Suppressor macrophage treated with lipopolysaccharide for 4 hours (primary cell): ENCODE results near the gene PDE4D.

Experiments used
- DNase-seq: peaks from one replicate; pipeline ENCODE4 v3.0.0-alpha.2; 2020

Gene PDE4D

DNA sequence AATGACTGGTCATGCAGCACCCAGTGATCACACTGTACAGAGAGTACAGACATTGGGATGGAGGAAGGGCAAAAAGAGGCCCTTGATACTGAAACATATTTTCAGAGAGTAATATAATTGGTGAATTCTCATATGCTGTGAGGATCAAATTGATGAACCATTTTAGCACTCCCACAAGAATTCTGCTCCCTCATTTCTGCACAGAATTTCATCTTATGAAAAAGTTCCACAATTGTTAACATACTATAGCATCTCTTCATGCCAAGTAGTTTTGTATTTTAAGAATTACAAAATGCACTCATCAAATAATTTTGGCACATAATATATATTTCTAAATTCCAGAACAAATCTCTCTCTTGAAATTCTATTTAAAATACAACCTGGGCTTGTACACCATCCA is 351.2 kb downstream of the PDE4D start:
- no peak for DNase-seq

DNA sequence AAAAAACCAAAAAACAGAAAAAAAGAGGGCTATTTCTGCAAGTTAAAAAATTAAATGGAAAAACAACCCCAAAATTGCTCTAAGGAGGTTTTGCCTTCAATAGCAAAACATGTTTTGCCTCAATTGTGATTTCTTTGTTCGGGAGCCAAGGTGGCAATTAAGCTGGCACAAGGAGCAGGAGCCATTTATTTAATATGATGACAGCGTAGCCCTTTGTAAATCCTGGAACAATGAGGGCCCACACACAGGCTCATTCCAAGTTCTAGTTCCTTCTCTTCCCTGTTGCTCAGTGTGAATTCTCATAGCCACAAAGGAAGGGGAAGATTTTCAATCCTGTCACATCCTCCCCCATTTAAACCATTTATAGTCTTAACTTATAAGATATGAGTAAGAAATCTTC is 353.2 kb downstream of the PDE4D start:
- no peak for DNase-seq

DNA sequence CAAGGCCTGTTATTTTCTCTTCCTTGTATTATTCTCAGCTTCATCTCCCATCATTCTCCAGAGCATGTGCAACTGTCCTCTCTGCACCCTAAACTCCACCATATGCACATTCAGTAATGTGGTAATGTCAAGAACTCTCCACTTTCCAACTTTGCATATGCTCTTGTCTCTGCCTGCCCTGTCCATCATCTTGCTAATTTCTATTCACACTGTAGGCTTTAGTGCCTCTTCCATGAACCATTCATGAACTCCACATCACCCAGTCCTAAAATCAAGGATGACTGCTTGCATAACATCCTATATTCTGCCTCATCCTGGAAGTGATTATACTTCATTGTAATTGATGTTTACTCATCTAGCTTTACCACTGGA is 354.8 kb downstream of the PDE4D start:
- no peak for DNase-seq

DNA sequence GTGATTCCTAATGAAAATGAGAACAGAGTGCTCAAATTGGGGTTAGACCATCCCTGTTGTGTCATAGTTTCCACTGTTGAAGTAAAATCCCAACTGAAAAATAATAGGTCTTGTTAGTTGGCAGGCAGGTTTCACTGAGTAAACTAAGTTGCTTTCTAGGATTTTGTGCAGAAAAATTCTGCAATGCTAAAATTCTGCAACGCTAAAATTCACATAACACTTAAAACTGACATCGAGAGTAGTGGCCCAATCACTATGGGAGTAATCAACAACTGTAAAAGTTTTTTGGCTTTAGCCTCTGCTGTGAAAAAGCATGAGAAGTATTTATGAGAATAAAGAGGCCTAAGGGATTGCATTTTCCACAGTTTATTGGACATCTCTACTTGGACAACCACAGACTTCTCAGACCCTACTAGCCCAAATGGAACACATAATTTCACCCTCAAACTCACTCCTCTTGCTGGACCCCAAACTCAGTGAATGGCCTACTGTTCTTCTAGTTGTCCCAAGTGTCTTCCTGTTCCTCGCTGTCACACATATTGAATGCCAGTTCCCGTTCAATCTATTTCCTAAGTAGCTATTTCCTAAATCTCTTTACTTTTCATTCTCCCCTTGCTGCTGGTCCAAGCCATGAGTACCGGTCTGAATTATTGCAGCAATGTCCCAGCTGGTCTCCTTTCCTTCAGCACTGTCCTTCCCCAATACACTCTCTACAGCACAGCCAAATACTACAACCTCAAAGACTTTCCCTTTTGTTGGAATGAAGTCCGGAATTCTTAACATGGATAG is 355.4 kb downstream of the PDE4D start:
- no peak for DNase-seq

DNA sequence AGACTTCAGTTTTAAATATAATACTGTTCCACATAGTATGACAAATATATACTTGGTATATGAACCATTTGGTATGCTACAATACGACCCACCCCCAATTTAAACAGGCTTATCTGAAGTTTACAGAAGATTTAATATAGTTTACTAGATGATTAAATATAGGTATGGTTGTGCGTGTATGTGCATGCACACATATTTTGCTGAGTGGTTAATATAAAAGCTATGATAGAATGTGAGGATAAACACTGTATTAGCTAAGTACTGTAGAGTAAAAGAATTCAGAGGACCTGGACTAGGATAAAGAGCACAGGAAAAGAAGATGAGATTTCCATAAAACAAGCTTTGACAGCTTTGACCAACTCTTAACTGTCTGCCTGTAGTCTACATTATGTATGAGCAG is 356.7 kb downstream of the PDE4D start:
- no peak for DNase-seq

DNA sequence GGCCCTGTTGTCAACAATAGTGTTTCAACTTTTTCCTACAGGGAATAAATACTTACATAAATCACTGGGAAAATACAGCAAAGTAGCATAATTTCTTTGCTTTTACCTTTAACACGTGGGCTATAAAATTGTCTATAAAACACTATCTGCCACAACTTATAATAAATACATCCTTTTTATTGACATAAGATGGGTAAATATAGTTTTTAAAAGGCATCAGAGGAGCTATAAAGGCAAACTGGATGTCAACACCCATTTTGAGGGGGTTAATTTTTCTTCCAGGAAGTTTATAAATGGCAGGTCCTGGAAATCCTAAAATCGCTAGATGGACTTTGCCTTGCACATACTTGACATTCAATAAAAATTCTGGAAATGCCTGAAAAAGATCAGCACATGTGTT is 358.0 kb downstream of the PDE4D start:
- DNase-seq = no peak

DNA sequence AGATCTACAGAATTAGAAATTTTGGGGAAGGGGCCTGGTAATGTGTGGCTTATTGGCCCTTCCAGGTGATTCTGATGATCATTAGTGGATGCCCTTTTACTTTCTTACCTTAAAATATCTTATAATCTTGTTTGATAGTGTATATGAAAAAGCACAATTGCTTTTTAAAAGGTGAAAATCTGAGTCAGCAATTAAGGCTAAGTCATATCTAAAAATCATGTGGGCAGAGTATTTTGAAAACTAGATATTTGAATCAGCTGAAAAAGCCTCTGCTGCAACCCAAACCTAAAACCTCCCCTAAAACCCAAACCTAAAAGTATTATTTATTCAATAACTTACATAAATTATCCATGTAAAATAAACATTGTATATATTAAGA is 359.8 kb downstream of the PDE4D start:
- no peak for DNase-seq

DNA sequence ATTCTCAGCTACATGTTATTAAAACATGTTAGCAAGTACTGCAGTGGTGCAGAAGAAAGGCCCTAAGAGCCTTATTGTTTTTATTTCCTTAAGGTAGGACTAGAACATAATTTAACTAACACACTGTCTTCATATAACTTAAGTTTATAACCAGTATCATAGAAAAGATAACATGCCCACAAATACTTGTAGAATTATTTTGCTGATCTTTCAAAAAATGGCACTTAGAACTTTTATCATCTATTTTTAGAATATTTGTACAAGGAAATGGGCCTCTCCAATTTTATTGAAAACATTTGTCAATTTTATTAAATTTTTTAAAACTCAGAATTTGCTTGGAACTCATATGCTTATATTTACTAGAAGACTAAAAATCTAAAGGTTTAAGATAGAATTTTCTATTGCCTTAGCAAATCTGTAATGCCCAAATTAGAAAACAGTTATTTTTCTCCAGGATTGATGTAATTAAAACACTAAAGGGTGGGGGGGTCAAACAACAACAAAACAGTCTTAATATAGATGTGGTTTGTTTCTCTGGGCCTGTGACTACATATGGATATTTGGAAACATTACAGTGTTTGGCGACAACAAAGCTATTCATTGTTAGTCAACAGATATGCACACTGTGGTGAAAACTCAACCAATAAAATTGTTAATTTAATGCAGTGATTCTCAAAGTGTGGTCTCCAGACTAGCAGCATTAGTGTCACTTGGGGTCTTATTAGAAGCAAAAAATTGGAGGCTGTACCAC is 360.4 kb downstream of the PDE4D start:
- no peak for DNase-seq

DNA sequence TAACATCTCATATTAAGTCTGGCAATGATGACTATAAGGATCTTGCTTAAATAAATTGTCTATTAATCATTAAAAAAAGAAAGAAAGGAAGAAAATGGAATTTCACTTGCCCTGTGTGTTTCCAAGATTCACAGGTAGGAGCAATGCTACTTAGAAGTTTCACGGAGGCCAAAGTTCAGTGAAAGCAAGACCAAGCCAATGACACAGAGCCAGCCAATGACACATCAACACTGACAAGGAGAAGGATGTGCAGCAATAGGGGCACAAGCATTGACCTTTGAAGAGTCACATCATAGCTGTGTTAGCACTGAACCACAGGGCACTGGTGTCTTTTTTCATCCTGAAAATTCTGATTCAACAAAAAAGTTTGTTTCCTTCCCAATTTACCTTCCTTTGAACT is 364.3 kb downstream of the PDE4D start:
- DNase-seq = no peak

DNA sequence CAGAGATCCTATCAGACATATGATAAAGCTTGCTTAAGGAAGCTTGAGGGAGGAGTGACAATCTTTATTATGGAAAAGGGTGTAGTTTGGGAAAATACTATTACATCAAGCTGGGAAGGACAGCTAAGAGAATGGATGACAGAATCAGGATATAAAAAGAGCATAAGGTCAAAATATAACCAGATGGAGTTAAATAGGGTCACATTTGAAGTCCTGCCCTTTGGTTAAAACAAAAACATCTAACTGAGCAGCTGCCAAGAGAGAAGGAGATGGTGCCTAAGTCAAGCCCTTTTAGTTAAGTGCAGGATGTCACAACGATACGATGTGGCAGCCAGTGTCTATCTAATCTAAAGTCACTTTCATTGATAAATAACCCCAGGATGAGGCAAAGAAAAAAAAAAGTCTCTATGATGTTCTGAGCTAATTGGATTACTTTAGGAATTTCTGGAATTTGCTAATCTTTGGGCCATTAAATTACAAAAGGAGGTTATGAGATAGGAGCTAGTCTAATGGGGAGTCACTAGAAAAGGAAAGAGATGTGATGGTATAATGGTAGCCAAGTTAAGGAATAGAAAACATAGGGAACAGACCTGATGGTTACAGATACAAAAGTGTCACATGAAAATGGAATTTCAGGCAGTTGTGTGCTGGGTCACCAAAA is 365.2 kb downstream of the PDE4D start:
- DNase-seq = no peak

DNA sequence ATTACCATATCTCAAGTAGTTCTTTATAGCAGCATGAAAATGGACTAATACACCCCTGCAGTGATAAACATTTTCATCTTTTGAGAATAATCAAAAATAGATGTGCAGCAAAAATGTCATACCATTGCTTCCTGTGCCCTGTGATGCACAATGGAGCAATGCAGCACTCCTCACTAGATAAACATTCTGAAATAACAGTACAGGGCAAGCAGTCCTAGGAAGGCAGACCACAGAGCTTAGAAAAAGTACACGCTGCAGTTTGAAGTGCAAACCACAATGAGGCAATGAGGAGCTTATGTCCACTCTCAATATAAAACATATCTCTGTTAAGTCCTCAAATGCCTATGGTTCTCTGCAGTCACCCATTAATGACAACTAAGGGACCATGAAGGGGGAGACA is 367.6 kb downstream of the PDE4D start:
- no peak for DNase-seq

DNA sequence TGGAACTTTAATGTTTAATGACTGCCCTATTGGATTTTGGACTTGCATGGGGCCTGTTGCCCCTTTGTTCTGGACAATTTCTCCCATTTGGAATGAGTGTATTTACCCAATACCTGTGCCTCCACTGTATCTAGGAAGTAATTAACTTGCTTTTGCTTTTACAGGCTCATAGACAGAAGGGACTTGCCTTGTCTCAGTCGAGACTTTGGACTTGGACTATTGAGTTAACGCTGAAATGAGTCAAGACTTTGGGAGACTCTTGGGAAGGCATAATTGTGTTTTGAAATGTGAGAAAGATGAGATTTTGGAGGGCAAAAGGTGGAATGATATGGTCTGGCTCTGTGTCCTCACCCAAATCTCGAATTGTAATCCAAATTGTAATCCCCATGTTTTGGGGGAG is 368.2 kb downstream of the PDE4D start:
- DNase-seq = no peak

DNA sequence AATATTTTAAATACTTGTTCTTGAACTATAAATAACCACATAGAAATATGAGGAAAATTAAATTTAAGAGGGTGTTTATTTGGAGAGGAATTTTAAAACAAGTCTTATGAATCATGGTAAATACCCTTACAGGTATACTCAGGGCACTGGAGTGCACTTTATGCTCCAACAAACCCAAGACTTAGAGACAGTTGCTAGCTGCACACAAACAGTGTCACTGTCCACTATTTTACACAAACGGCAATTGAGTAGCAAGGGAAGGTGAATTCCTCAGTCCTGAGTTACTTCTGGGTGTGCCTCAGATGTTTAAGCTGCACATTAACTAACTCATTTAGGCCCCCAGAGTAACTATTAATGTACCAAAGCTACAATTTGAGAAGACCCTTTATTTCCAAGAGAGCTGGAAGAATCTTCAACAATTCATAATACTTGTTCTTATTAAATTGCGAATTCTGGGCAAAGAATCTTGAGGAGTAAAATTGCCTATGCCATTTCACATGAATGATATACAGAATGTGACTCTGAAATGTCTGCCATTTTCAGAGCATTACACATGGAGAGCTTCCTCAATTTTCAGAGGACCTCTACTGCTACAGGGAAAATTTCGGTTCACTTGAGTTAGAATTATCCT is 371.2 kb downstream of the PDE4D start:
- DNase-seq = no peak

DNA sequence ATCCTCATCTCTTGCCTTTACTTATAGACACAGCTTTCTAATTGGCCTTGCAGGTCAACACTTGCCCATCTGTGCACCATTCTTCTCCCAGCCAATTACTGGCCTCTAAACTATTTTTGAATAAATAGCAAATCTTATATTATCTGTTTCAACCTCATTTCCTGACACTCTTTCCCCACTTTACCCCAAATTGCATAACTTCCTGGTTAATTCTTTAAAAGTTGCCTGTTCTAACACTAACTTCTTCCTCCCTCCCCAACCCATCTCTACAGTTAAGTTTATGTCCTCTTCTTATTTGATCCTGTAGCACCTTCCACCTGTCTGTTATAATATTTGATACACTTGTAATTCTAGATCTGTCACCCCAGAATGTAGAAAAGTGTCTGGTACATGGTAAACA is 372.1 kb downstream of the PDE4D start:
- DNase-seq = no peak

DNA sequence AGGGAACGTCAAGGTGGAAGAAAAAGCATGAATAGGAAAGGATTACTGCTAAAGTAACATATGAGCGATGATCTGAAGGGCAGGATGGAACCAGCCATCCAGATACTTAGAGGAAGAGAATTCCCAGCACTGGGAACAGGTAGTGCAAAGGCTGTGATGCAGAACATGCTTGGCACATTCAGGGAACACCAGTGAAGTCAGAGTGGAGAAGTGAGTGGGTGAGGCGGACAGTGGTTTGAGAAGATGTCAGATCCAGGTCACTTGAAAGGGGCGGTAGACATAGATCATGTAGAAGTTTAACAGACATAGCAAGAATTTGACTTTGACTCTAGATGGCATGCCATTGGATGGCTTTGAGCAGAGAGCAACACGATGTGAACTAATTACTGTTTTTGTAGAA is 374.2 kb downstream of the PDE4D start:
- DNase-seq = no peak

DNA sequence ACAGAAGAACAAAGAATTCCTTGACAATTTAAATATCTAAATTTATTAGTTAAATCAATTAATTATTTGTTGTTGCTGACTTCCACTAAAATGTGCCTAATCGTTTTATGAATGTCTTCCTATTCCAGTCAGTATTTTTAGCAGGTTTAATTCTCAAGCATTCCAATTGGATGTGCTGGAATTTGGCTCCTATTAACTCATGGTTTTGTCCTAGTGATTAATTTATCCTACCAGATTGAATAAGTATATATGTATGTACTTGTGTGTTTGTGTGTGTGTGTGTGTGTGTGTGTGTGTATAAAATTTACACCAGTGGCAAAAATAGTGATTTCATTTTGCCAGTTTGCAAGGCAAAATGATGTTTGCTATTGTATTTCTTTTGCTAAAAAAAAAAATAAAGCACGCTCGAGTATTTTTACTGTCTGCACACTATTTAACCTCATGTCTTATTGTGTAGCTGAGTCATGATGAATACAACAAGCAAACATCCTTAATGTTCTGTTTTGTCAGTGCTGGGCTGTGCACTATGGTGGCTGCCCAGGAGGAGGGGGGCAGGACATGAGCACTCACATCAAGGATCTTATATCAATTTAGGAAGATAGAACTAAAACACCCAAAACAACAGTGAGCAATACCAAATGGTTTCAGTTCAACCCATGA is 375.5 kb downstream of the PDE4D start:
- DNase-seq = no peak

DNA sequence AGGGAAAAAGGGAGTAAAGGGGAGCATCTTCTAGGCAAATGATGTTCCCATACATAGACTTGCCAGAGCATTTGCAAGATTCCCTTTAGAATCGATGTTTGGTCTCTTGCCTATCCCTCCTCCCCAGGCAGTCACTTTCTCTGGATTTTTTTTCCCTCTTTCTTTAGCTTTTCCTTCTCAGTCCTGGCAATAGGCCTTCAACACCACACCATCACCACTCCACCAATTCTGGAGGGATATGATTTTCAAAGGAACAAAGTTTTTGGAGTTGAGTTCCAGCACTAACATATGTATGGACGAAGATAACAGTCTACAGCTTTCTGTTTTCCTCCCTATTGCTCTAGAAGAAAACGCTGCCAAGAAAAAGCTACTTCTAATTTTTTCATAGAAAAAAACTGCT is 377.4 kb downstream of the PDE4D start:
- DNase-seq = no peak

DNA sequence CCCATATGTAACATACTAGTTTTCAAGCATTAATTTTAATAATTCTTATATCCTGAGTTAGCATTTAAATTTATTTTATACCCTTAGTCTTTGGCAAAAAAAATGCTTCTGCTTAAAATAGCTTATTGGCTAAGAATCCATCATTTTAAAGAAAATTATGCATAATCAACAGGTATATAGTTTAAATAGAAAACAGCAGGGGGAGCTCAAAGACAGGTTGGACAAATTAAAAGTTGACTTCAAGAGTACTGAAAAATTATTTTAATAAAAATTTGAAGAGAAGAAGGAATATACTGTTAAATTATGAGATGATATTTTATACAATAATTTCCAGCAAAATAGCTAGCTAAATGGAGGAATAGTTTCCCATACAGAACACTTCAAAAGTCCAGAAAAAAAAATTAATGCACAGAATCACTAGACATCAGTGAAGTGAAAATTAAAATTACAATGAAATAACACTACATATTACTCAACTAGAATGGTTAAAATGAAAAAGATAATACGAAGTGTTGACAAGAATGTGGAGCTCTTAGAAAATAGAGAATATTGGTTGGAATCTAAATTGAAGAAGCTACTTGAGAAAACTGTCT is 387.1 kb downstream of the PDE4D start:
- peak; percentile 59 for DNase-seq

DNA sequence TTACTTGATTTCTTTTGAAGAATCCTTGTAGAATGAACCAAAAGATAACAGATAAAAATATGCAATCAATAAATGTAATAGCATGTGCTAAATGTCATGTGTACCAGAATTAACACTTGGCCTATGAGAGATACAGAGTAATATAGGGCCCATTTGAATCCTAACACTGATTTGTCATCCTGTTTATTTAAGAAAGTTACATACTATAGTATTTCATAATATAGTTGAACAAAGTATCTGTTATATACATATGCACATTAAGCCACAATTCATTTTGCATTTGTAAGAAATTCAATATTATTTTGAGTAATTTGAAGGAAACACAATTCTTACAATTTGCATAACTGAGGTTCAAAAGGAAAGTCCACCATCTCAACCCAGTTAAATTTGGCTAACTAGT is 389.5 kb downstream of the PDE4D start:
- no peak for DNase-seq

DNA sequence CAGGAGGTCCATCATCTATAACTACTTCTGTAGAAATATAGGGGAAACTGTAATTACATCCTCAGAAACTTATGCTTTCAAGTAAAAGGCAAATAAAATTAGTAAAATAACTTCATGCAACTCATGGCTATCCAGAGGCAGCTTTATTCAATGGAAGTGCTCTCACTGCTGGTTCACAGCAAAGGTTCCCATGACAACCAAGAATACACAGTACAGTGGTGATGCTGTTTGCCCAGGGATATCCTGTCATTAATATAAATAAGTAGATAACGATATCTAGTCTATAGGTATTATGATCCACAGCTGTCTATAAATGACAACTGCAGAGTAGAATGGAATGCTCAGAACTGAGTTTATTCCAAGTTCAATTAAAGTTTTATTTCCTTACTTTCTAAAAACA is 390.3 kb downstream of the PDE4D start:
- DNase-seq = no peak

DNA sequence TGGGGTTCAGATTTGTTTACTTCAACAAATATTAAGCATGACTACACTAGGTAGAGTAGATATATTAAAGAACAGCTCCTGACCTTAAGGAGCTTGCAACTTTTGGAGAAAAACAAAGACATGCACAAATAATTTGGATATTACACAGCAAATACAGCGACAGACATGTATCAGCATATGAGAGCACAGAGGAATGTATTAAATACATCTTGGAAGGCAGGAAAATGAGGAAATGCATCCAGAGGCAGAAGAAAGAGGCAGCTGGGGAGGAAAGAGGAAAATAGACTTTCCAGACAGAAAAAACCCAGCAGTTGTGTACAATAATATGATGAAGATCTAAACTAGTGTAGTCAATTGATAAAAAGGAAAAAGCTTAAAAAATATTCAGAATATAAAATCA is 392.2 kb downstream of the PDE4D start:
- DNase-seq = no peak

DNA sequence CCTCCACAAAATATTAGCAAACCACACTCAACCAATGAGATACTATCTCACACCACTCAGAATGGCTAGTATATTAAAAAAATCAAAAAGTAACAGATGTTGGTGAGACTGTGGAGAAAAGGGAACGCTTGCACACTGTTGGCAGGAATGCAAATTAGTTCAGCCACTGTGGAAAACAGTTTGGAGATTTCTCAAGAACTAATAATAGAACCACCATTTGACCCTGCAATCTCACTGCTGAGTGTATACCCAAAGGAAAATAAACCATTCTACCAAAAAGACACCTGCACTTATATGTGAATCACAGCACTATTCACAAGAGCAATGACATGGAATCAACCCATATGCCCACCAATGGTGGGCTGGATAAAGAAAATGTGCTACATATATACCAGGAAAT is 393.5 kb downstream of the PDE4D start:
- DNase-seq = no peak

DNA sequence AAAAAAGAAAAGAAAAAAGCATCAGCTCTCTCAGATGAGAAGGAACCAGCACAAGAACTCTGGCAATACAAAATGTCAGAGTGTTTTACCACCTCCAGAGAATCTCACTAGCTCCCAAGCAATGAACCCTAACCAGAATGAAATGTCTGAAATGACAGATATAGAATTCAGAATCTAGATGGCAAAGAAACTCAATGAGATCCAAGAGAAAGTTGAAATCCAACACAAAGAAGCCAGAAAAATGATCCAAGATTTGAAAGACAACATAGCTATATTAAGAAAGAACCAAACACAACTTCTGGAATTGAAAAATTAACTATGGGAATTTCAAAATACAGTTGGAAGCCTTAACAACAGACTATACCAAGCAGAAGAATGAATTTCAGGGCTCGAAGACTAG is 396.3 kb downstream of the PDE4D start:
- DNase-seq = no peak
